H1 (cell line): ENCODE measurements around the gene HMCN2. TPM values are rescaled to one million over a fixed set of nuclear protein-coding genes. Genes with fewer than 3 reads are reported as not detected.
A peak's percentile ranks its signal among the peaks of the same experiment; 100 is the strongest.

Experiments
- CTCF ChIA-PET: fragments of 300-600 bp; sonication (Branson Sonifier 250); formaldehyde crosslinking; loops from one replicate; lab custom pipeline; 2021; ENCODE audit not compliant: partially characterized antibody; lab: Charles Lee
- POLR2A ChIA-PET: fragments of 300-600 bp; sonication (Branson Sonifier 250); formaldehyde crosslinking; loops from one replicate; lab custom pipeline; 2021; ENCODE audit warnings: inconsistent platforms; ENCODE audit not compliant: partially characterized antibody; lab: Charles Lee
- DNase-seq, 2 experiments: peaks; one replicate each; pipeline versions ENCODE4 v3.0.0 to v3.0.0-alpha.2; 2010 to 2022; ENCODE audit warnings: low spot score in 2 of 2, low read depth in 1 of 2, mixed read lengths in 1 of 2
- FAIRE-seq: peaks from 2 replicates; lab custom pipeline; 2011; peaks lifted over from hg19 to GRCh38; lab: Jason Lieb, UNC
- H2AFZ ChIP-seq: 2 replicates; pipeline ENCODE4 v1.8.1; 2012; ENCODE audit warnings: low read length, inconsistent platforms
- H2AK5ac ChIP-seq: 2 replicates; pipeline ENCODE4 v1.6.1; 2013; ENCODE audit warnings: low read depth, low read length
- H2BK120ac ChIP-seq: replicated peaks from 2 replicates; pipeline ENCODE3; 2013; ENCODE audit warnings: low read depth, low read length, inconsistent platforms
- H2BK12ac ChIP-seq: 2 replicates; pipeline ENCODE4 v1.6.1; 2013; ENCODE audit warnings: low read depth, low read length
- H2BK15ac ChIP-seq: 2 replicates; pipeline ENCODE4 v1.6.1; 2013; ENCODE audit warnings: low read length
- H2BK20ac ChIP-seq: 2 replicates; pipeline ENCODE4 v1.6.1; 2013; ENCODE audit warnings: low read length
- H2BK5ac ChIP-seq: 2 replicates; pipeline ENCODE4 v1.6.1; 2013; ENCODE audit warnings: low read depth, low read length
- H3K14ac ChIP-seq: 2 replicates; pipeline ENCODE4 v1.6.1; 2013; ENCODE audit warnings: inconsistent platforms; ENCODE audit not compliant: insufficient read length
- H3K18ac ChIP-seq: 2 replicates; pipeline ENCODE4 v1.6.1; 2013; ENCODE audit warnings: low read length; ENCODE audit errors: extremely low read depth
- H3K23ac ChIP-seq: 2 replicates; pipeline ENCODE4 v1.6.1; 2013; ENCODE audit warnings: inconsistent platforms; ENCODE audit not compliant: insufficient read length
- H3K23me2 ChIP-seq: 2 replicates; pipeline ENCODE4 v1.6.1; 2013; ENCODE audit warnings: low read depth, low read length
- H3K27ac ChIP-seq: 2 replicates; pipeline ENCODE4 v1.6.1; 2011; ENCODE audit warnings: low read depth, low read length, inconsistent platforms
- H3K27me3 ChIP-seq, 4 experiments: replicated peaks in 1 of 4; 1 replicate in 1 of 4; 2 replicates in 3 of 4; pipeline versions ENCODE4 v1.6.1 to v1.8.1; 2011 to 2013; ENCODE audit warnings: low read length in 3 of 4, mild to moderate bottlenecking in 3 of 4, inconsistent platforms in 2 of 4, mixed read lengths in 2 of 4, moderate library complexity in 1 of 4; ENCODE audit not compliant: control insufficient read depth in 3 of 4, insufficient read depth in 3 of 4; ENCODE audit errors: extremely low read depth in 1 of 4
- H3K36me3 ChIP-seq, 4 experiments: 2 replicates each; pipeline versions ENCODE4 v1.6.1 to v1.8.1; 2011 to 2013; ENCODE audit warnings: mild to moderate bottlenecking in 4 of 4, low read length in 3 of 4, moderate library complexity in 2 of 4, control low read depth in 1 of 4, inconsistent platforms in 1 of 4; ENCODE audit not compliant: insufficient read depth in 4 of 4, control insufficient read depth in 2 of 4
- H3K4ac ChIP-seq: replicated peaks from 2 replicates; pipeline ENCODE3; 2013; ENCODE audit warnings: low read length, low read depth, mixed read lengths, inconsistent platforms; ENCODE audit not compliant: insufficient read length
- H3K4me1 ChIP-seq, 4 experiments: replicated peaks in 1 of 4; 1 replicate in 1 of 4; 2 replicates in 3 of 4; pipeline versions ENCODE4 v1.6.1 to v1.8.1; 2011 to 2013; ENCODE audit warnings: low read length in 3 of 4, inconsistent platforms in 2 of 4, mixed read lengths in 1 of 4; ENCODE audit not compliant: insufficient read depth in 4 of 4, control insufficient read depth in 3 of 4
- H3K4me2 ChIP-seq, 2 experiments: 2 replicates each; pipeline versions ENCODE4 v1.6.1 to v1.8.1; 2011 to 2013; ENCODE audit warnings: low read depth in 2 of 2, low read length in 2 of 2, control low read depth in 1 of 2, inconsistent platforms in 1 of 2, mild to moderate bottlenecking in 1 of 2; ENCODE audit not compliant: insufficient read depth in 1 of 2
- H3K4me3 ChIP-seq, 4 experiments: fragments of 200-600, 300-600 bp in 1 of 4; sonication (generic), shearing (Covaris generic), sonication (Bioruptor Twin) in 1 of 4; 2 replicates each; pipeline versions ENCODE4 v1.5.1 to v1.8.1; 2011 to 2016; ENCODE audit warnings: low read length in 4 of 4, low read depth in 3 of 4, control low read depth in 2 of 4, inconsistent platforms in 2 of 4, mild to moderate bottlenecking in 2 of 4, mixed read lengths in 1 of 4, moderate library complexity in 1 of 4; ENCODE audit not compliant: insufficient read depth in 2 of 4; ENCODE audit errors: extremely low read depth in 1 of 4
- H3K56ac ChIP-seq: replicated peaks from 2 replicates; pipeline ENCODE3; 2013; ENCODE audit warnings: low read depth, mild to moderate bottlenecking, mixed read lengths, low read length, inconsistent platforms; ENCODE audit not compliant: insufficient read length
- H3K79me1 ChIP-seq: 2 replicates; pipeline ENCODE4 v1.6.1; 2013; ENCODE audit warnings: low read depth, low read length, control low read depth
- H3K79me2 ChIP-seq, 2 experiments: 2 replicates each; pipeline versions ENCODE4 v1.6.1 to v1.8.1; 2012 to 2013; ENCODE audit warnings: low read length in 2 of 2, mild to moderate bottlenecking in 2 of 2, inconsistent platforms in 1 of 2; ENCODE audit not compliant: insufficient read depth in 2 of 2, control insufficient read depth in 1 of 2
- H3K9ac ChIP-seq, 4 experiments: replicated peaks in 1 of 4; 1 replicate in 1 of 4; 2 replicates in 3 of 4; pipeline versions ENCODE4 v1.6.1 to v1.8.1; 2011 to 2013; ENCODE audit warnings: low read depth in 3 of 4, low read length in 3 of 4, control low read depth in 2 of 4, mild to moderate bottlenecking in 2 of 4, moderate library complexity in 2 of 4, inconsistent platforms in 1 of 4; ENCODE audit errors: extremely low read depth in 1 of 4
- H3K9me3 ChIP-seq, 2 experiments: 2 replicates each; pipeline versions ENCODE4 v1.6.1 to v1.8.1; 2012 to 2013; ENCODE audit warnings: mild to moderate bottlenecking in 2 of 2, moderate library complexity in 2 of 2, control low read depth in 1 of 2, inconsistent platforms in 1 of 2, low read depth in 1 of 2, low read length in 1 of 2, mixed read lengths in 1 of 2; ENCODE audit not compliant: insufficient read depth in 2 of 2
- H4K20me1 ChIP-seq, 2 experiments: replicated peaks in 1 of 2; 2 replicates each; pipeline versions ENCODE3 to v1.8.1; 2011 to 2013; ENCODE audit warnings: inconsistent platforms in 2 of 2, low read length in 2 of 2, mild to moderate bottlenecking in 1 of 2; ENCODE audit not compliant: insufficient read depth in 2 of 2, control insufficient read depth in 1 of 2
- H4K5ac ChIP-seq: 2 replicates; pipeline ENCODE4 v1.6.1; 2013; ENCODE audit warnings: low read length, low read depth, mixed read lengths, inconsistent platforms; ENCODE audit not compliant: insufficient read length
- H4K8ac ChIP-seq: 2 replicates; pipeline ENCODE4 v1.8.0; 2013; ENCODE audit warnings: mild to moderate bottlenecking, moderate library complexity, low read length, inconsistent platforms; ENCODE audit not compliant: insufficient read depth; ENCODE audit errors: extremely low read depth
- H4K91ac ChIP-seq: replicated peaks from 2 replicates; pipeline ENCODE3; 2013; ENCODE audit warnings: low read length, mixed read lengths, inconsistent platforms; ENCODE audit not compliant: insufficient read length
- EP300 ChIP-seq, 2 experiments: IDR thresholded peaks; 1 replicate in 1 of 2; 2 replicates in 1 of 2; pipeline ENCODE4 v1.6.1; 2011 to 2012; ENCODE audit warnings: low read depth in 2 of 2, low read length in 2 of 2, mild to moderate bottlenecking in 2 of 2, borderline replicate concordance in 1 of 2, inconsistent platforms in 1 of 2, moderate library complexity in 1 of 2
- WGBS, 2 experiments: shearing (Covaris generic) in 1 of 2; methylation state at CpG; one replicate each; pipeline versions ENCODE4 v1.1.6 to v1.1.7; 2013 to 2015; ENCODE audit warnings: low lambda C conversion rate in 2 of 2, mixed read lengths in 2 of 2, inconsistent platforms in 1 of 2, low coverage in 1 of 2, missing lambda C conversion rate in 1 of 2; ENCODE audit not compliant: insufficient replicate concordance in 2 of 2, insufficient coverage in 1 of 2, insufficient read length in 1 of 2; ENCODE audit errors: extremely low coverage in 1 of 2, missing lambda C conversion rate in 1 of 2; 5-methylcytosine and 5-hydroxymethylcytosine counted together
- polyA plus RNA-seq, 7 experiments: library from polyadenylated mRNA; depleted of rRNA in 3 of 7; stranded (reverse) in 5 of 7; unstranded in 2 of 7; fragments of >200 nt in 5 of 7; fragments of 200-250 nt in 2 of 7; gene quantifications; 1 replicate in 5 of 7; 2 replicates in 1 of 7; 4 replicates in 1 of 7; pipeline versions ENCODE4 v1.2.1 to v1.2.3, GENCODE V29; 2011 to 2013; ENCODE audit warnings: missing spikeins in 2 of 7, mixed read lengths in 2 of 7
- total RNA-seq: library from RNA; stranded (reverse); fragmentation: NEBNext Ultra II Directional; extraction: Animal tissue kit (Norgen Biotek cat#: 25700); gene quantifications from 2 replicates; pipeline ENCODE4 v1.2.1, GENCODE V29; 2021

HMCN2 gene
- total and polyA plus RNA-seq, 2 of the 8 experiments (the other 6 are each of a cell fraction or from before 2014, with no cell fraction given) = 5.0 to 9.1 TPM

DNA sequence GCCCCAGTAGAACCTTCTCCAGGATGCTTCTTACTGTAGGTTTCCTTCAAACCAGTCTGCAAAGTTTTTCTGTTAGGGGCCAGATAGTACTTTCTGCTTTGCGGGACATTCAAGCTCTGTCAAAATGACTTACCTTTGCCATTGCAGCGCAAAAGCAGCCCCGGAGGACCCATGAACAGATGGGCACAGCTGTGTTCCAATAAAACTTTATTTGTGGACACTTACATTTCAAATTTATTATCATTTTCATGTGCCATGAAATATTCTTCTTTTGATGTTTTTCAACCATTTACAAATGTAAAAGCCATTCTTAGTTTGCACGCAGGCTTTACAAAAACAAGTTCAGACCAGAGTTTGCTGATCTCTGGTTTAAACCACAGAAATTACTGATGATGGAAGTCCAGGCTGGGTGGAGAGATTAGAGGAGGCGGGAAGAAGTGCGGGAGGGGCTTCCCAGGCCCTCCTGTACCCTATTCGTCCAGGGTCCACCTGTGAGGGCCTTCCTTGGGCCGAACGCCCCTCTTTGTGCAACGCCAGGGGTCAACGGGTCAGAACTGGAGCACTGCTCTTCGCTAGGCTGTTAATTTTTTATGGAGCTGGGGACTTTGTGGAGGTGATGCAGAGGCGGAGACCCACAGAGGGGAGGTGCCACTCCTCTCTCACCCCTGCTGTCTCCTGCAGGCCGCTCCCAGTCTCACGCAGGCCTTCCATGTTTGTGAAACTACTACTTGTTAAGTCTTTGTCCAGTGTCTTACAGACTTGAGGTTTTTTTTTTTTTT, 171.6 kb downstream of the HMCN2 start:
- no peak overlapping the region for H2BK5ac ChIP-seq
- H2BK12ac ChIP-seq = no peak overlapping the region
- no peaks in the 10 kb centered on the region for H3K79me2 ChIP-seq
- peaks cover 0 to 18% (median 10%) of the 10 kb centered on the region in 4 experiments; a peak in 6 of 7 replicates for H3K4me1 ChIP-seq
- H4K91ac ChIP-seq = no peak overlapping the region
- H3K9ac ChIP-seq = no peak overlapping the region
- no peak overlapping the region for H3K4me2 ChIP-seq
- 88% methylated on average over 15 of the region's 15 CpGs; no CpG with 5 or more reads in 1 of the 2 experiments for WGBS, 2 experiments
- no peak overlapping the region for H3K14ac ChIP-seq
- no peaks in the 10 kb centered on the region for H3K79me1 ChIP-seq
- H2BK20ac ChIP-seq = no peak overlapping the region
- H3K36me3 ChIP-seq = no peaks in the 10 kb centered on the region
- POLR2A ChIA-PET = interaction anchor here (1.6 to 2.2 kb wide), 2 partner anchors 11 to 15 kb away, joined by 5 to 12 read pairs; no protein-coding TSS in a partner anchor
- H3K23ac ChIP-seq = no peak overlapping the region
- no peaks in the 10 kb centered on the region for H4K20me1 ChIP-seq
- H3K4ac ChIP-seq = no peak overlapping the region
- H3K4me3 ChIP-seq = no peak overlapping the region
- FAIRE-seq = no peak
- no peak overlapping the region; the same call in 1 of the 2 replicates for H3K18ac ChIP-seq
- H3K56ac ChIP-seq = no peak overlapping the region
- no peak overlapping the region for H2AK5ac ChIP-seq
- no peak overlapping the region for H2BK120ac ChIP-seq
- peaks cover 11% of the 10 kb centered on the region for H3K23me2 ChIP-seq
- H3K27me3 ChIP-seq = peaks cover 1 to 25% (median 19%) of the 10 kb centered on the region in 4 experiments; a peak in 6 of 7 replicates
- H2BK15ac ChIP-seq = 0 out of 2 replicates have a peak overlapping the region, but pooled peaks have one; percentile 65
- 0 out of 4 replicates have a peak, but pooled peaks cover 0 to 7% of the 10 kb centered on the region in 2 experiments for H3K9me3 ChIP-seq
- no peak overlapping the region for H4K8ac ChIP-seq
- H2AFZ ChIP-seq = no peak overlapping the region; the same call in 1 of the 2 replicates
- TF ChIP-seq EP300 (IDR thresholded peaks at IDR 0.05; ENCODE audit: borderline replicate concordance in 1 of 2, low read depth in 2 of 2, low read length in 2 of 2) = no peak
- no peak overlapping the region for H3K27ac ChIP-seq
- CTCF ChIA-PET = interaction anchor here (0.6 to 2.2 kb wide), 10 partner anchors 9 to 264 kb away, joined by 3 to 8 read pairs (median 5); partner anchors contain the start of gene PRDM12
- DNase-seq = no peak
- no peak overlapping the region for H4K5ac ChIP-seq
